Measurements from ENCODE around the gene DDX52.

DNA sequence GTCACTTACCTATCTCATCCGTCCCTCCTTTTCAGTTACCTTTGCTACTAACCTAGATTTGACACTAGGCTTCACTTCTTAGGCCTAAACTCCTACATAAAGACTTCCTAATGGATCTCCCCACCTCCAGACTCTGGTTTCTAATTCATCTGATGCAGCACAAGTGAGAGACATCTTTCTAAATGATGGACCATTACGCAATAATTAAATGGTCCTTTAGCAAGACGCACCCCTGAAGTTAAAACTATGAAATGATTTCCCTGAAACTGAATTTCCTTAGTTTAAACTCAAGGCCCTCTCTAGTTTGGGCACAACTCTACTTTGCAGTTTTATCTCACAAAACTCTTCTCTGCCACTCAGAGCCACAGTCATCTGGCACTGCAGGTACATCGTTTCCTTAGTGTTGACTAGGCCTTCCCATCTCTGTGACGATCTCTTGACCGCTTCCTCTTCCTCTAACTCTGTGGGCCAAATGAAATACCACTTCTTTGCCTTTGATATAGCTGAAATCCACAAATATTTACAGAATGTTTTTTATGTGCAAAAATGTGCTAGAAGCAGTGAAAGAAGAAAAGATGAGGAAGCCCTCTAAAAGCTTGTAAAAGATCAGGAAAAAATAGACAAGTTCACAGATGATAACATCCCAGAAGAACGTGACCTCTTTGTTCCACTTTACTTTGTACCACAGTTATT, 37.3 kb downstream of the DDX52 start:
- TF ChIP-seq EP300 (IDR thresholded peaks at IDR 0.05) = no peak
- TF ChIP-seq, protein P1, sequence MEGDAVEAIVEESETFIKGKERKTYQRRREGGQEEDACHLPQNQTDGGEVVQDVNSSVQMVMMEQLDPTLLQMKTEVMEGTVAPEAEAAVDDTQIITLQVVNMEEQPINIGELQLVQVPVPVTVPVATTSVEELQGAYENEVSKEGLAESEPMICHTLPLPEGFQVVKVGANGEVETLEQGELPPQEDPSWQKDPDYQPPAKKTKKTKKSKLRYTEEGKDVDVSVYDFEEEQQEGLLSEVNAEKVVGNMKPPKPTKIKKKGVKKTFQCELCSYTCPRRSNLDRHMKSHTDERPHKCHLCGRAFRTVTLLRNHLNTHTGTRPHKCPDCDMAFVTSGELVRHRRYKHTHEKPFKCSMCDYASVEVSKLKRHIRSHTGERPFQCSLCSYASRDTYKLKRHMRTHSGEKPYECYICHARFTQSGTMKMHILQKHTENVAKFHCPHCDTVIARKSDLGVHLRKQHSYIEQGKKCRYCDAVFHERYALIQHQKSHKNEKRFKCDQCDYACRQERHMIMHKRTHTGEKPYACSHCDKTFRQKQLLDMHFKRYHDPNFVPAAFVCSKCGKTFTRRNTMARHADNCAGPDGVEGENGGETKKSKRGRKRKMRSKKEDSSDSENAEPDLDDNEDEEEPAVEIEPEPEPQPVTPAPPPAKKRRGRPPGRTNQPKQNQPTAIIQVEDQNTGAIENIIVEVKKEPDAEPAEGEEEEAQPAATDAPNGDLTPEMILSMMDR (IDR thresholded peaks at IDR 0.05) = no peak
- no peak for TF ChIP-seq POLR2AphosphoS5 (IDR thresholded peaks at IDR 0.05)
- TF ChIP-seq POLR2A (IDR thresholded peaks at IDR 0.05; ENCODE audit: low read depth) = no peak

Measured in esophagus muscularis mucosa (tissue), 4 donors.